HEK293 (cell line): Measurements from ENCODE around the gene STUB1.

ENCODE experiments used
- MYNN ChIP-seq: fragments of 450-650 bp; formaldehyde crosslinking; IDR thresholded peaks from 2 replicates; pipeline ENCODE4 v1.5.1; 2016; ENCODE audit warnings: missing biosample characterization, missing genetic modification characterization, borderline replicate concordance
- OVOL3 ChIP-seq: fragments of 450-650 bp; formaldehyde crosslinking; IDR thresholded peaks from 2 replicates; pipeline ENCODE4 v1.5.1; 2016; ENCODE audit warnings: missing biosample characterization, missing genetic modification characterization
- SETDB1 ChIP-seq: IDR thresholded peaks from one replicate; pipeline ENCODE4 v1.6.1; 2017; ENCODE audit warnings: mild to moderate bottlenecking, low read length, moderate library complexity, mixed read lengths; ENCODE audit not compliant: insufficient read length
- ZNF416 ChIP-seq: fragments of 450-650 bp; formaldehyde crosslinking; IDR thresholded peaks from 2 replicates; pipeline ENCODE4 v1.5.1; 2016; ENCODE audit warnings: missing biosample characterization, missing genetic modification characterization
- ZNF48 ChIP-seq: fragments of 450-650 bp; formaldehyde crosslinking; IDR thresholded peaks from 2 replicates; pipeline ENCODE4 v1.5.1; 2016; ENCODE audit warnings: missing biosample characterization, missing genetic modification characterization
- ZNF558 ChIP-seq: fragments of 450-650 bp; formaldehyde crosslinking; IDR thresholded peaks from 2 replicates; pipeline ENCODE4 v1.5.1; 2016; ENCODE audit warnings: missing biosample characterization, missing genetic modification characterization
- ZNF670 ChIP-seq: fragments of 450-650 bp; formaldehyde crosslinking; IDR thresholded peaks from 2 replicates; pipeline ENCODE4 v1.5.1; 2016; ENCODE audit warnings: missing biosample characterization, missing genetic modification characterization, low read depth
- ZNF76 ChIP-seq: fragments of 450-650 bp; formaldehyde crosslinking; IDR thresholded peaks from 2 replicates; pipeline ENCODE4; 2016; ENCODE audit warnings: low read depth, missing biosample characterization, missing genetic modification characterization, borderline replicate concordance
- TF ChIP-seq, protein P1 (sequence below): fragments of 450-650 bp; formaldehyde crosslinking; IDR thresholded peaks from 2 replicates; pipeline ENCODE4 v1.5.1; 2016; ENCODE audit warnings: missing biosample characterization, missing genetic modification characterization
- TF ChIP-seq, protein P2 (sequence below): fragments of 450-650 bp; formaldehyde crosslinking; IDR thresholded peaks from 2 replicates; pipeline ENCODE4 v1.5.1; 2016; ENCODE audit warnings: missing biosample characterization, missing genetic modification characterization
- TF ChIP-seq, protein P3 (sequence below): sonication (generic); formaldehyde crosslinking; IDR thresholded peaks from 2 replicates; pipeline ENCODE4 v1.8.1; 2022; ENCODE audit warnings: mild to moderate bottlenecking, moderate library complexity, missing genetic modification reagents
- TF ChIP-seq, protein P4 (sequence below): fragments of 450-650 bp; formaldehyde crosslinking; IDR thresholded peaks from 2 replicates; pipeline ENCODE4 v1.5.1; 2016; ENCODE audit warnings: missing biosample characterization, missing genetic modification characterization
- TF ChIP-seq, protein P5 (sequence below): fragments of 450-650 bp; formaldehyde crosslinking; IDR thresholded peaks from 2 replicates; pipeline ENCODE4 v1.5.1; 2017; ENCODE audit warnings: missing biosample characterization, missing genetic modification characterization

DNA sequence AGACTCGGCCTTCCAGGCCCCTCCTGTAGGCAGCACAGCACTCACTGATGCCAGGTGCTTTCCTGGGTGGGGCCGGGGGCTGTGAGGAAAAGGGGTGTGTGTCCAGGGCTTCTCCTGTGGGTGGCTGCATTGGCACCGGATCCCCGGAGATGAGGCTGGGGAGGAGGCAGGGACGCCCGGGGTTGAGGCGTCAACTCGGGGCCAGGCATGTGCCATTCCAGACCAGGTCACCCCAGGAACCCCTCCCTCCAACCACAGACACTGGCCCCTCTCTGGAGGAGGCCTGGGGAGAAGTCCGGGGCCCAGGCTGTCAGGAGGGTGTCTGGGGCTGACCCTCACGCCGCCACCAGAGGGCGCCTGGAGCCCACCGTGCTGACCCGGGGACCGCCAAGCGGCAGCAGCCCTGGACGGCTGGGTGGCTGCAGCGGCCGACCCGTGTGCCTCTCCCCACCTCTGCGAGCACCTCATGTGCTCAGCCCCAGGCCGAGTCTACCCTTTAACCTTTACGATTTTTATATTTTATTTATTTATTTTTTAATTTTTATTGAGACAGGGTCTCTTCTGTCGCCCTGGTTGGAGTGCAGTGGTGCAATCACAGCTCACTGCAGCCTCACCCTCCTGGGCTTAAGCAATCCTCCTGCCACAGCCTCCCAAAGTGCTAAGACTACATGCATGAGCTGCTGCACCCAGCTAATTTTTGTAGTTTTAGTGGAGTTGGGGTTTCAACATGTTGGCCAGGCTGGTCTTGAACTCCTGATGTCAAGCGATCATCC lies 31.5 kb downstream of the STUB1 start:
- TF ChIP-seq, protein P1, sequence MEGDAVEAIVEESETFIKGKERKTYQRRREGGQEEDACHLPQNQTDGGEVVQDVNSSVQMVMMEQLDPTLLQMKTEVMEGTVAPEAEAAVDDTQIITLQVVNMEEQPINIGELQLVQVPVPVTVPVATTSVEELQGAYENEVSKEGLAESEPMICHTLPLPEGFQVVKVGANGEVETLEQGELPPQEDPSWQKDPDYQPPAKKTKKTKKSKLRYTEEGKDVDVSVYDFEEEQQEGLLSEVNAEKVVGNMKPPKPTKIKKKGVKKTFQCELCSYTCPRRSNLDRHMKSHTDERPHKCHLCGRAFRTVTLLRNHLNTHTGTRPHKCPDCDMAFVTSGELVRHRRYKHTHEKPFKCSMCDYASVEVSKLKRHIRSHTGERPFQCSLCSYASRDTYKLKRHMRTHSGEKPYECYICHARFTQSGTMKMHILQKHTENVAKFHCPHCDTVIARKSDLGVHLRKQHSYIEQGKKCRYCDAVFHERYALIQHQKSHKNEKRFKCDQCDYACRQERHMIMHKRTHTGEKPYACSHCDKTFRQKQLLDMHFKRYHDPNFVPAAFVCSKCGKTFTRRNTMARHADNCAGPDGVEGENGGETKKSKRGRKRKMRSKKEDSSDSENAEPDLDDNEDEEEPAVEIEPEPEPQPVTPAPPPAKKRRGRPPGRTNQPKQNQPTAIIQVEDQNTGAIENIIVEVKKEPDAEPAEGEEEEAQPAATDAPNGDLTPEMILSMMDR (tag by site-specific recombination): peak; percentile 91
- TF ChIP-seq, protein P2, sequence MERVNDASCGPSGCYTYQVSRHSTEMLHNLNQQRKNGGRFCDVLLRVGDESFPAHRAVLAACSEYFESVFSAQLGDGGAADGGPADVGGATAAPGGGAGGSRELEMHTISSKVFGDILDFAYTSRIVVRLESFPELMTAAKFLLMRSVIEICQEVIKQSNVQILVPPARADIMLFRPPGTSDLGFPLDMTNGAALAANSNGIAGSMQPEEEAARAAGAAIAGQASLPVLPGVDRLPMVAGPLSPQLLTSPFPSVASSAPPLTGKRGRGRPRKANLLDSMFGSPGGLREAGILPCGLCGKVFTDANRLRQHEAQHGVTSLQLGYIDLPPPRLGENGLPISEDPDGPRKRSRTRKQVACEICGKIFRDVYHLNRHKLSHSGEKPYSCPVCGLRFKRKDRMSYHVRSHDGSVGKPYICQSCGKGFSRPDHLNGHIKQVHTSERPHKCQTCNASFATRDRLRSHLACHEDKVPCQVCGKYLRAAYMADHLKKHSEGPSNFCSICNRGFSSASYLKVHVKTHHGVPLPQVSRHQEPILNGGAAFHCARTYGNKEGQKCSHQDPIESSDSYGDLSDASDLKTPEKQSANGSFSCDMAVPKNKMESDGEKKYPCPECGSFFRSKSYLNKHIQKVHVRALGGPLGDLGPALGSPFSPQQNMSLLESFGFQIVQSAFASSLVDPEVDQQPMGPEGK (tag by site-specific recombination): peak; percentile 62
- TF ChIP-seq SETDB1: no peak
- TF ChIP-seq OVOL3 (tag by site-specific recombination): no peak
- TF ChIP-seq, protein P3, sequence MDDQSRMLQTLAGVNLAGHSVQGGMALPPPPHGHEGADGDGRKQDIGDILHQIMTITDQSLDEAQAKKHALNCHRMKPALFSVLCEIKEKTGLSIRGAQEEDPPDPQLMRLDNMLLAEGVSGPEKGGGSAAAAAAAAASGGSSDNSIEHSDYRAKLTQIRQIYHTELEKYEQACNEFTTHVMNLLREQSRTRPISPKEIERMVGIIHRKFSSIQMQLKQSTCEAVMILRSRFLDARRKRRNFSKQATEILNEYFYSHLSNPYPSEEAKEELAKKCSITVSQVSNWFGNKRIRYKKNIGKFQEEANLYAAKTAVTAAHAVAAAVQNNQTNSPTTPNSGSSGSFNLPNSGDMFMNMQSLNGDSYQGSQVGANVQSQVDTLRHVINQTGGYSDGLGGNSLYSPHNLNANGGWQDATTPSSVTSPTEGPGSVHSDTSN (CRISPR knock-in tag): no peak
- TF ChIP-seq ZNF76: no peak
- TF ChIP-seq MYNN (tag by site-specific recombination): no peak
- TF ChIP-seq, protein P4, sequence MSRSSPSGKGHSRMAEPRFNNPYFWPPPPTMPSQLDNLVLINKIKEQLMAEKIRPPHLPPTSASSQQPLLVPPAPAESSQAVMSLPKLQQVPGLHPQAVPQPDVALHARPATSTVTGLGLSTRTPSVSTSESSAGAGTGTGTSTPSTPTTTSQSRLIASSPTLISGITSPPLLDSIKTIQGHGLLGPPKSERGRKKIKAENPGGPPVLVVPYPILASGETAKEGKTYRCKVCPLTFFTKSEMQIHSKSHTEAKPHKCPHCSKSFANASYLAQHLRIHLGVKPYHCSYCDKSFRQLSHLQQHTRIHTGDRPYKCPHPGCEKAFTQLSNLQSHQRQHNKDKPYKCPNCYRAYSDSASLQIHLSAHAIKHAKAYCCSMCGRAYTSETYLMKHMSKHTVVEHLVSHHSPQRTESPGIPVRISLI: no peak
- no peak for TF ChIP-seq ZNF48 (tag by site-specific recombination)
- TF ChIP-seq ZNF558 (tag by site-specific recombination): no peak
- TF ChIP-seq, protein P5, sequence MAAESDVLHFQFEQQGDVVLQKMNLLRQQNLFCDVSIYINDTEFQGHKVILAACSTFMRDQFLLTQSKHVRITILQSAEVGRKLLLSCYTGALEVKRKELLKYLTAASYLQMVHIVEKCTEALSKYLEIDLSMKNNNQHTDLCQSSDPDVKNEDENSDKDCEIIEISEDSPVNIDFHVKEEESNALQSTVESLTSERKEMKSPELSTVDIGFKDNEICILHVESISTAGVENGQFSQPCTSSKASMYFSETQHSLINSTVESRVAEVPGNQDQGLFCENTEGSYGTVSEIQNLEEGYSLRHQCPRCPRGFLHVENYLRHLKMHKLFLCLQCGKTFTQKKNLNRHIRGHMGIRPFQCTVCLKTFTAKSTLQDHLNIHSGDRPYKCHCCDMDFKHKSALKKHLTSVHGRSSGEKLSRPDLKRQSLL (tag by site-specific recombination): no peak
- no peak for TF ChIP-seq ZNF416
- TF ChIP-seq ZNF670 (tag by site-specific recombination): no peak
